Liver (tissue), 3 donors: Measurements from ENCODE around the gene RTEL1.

Experiments
- ATF3 ChIP-seq: IDR thresholded peaks from 2 replicates; pipeline ENCODE4 v1.6.1; 2016; ENCODE audit warnings: antibody characterized with exemption
- CTCF ChIP-seq: fragments of 150-350 bp; IDR thresholded peaks from 2 replicates; pipeline ENCODE4 v1.5.1; 2017; ENCODE audit warnings: improper control_type of control experiment, low read depth, low read length; ENCODE audit not compliant: missing input control
- FOXA1 ChIP-seq: IDR thresholded peaks from 2 replicates; pipeline ENCODE4 v1.6.1; 2016; ENCODE audit warnings: antibody characterized with exemption
- JUND ChIP-seq, 2 donors: IDR thresholded peaks; 2 replicates each; pipeline ENCODE4 v1.6.1; 2016; ENCODE audit warnings: antibody characterized with exemption in 2 of 2
- REST ChIP-seq: IDR thresholded peaks from 2 replicates; pipeline ENCODE4 v1.6.1; 2016; ENCODE audit warnings: antibody characterized with exemption, mild to moderate bottlenecking
- SP1 ChIP-seq: IDR thresholded peaks from 2 replicates; pipeline ENCODE4 v1.6.1; 2018; ENCODE audit warnings: antibody characterized with exemption, mild to moderate bottlenecking
- donor health status: healthy.
- donor health status: healthy.

- TF ChIP-seq CTCF = no peak
- no peak for TF ChIP-seq REST
- no peak for TF ChIP-seq ATF3
- no peak for TF ChIP-seq JUND (IDR thresholded peaks at IDR 0.05)
- no peak for TF ChIP-seq FOXA1
- TF ChIP-seq SP1 = no peak
These were observed 85.3 kb downstream of the RTEL1 start for GRCh38 chr20:63743210-63743970.
